Epidermal melanocyte (primary cell): ENCODE data around the gene COPZ2.
A peak's percentile ranks its signal among the peaks of the same experiment; 100 is the strongest.

Source experiments
- DNase-seq: peaks from one replicate; pipeline ENCODE4 v3.0.0; 2011; ENCODE audit warnings: low spot score; ENCODE audit not compliant: insufficient read length

The COPZ2 gene

DNA sequence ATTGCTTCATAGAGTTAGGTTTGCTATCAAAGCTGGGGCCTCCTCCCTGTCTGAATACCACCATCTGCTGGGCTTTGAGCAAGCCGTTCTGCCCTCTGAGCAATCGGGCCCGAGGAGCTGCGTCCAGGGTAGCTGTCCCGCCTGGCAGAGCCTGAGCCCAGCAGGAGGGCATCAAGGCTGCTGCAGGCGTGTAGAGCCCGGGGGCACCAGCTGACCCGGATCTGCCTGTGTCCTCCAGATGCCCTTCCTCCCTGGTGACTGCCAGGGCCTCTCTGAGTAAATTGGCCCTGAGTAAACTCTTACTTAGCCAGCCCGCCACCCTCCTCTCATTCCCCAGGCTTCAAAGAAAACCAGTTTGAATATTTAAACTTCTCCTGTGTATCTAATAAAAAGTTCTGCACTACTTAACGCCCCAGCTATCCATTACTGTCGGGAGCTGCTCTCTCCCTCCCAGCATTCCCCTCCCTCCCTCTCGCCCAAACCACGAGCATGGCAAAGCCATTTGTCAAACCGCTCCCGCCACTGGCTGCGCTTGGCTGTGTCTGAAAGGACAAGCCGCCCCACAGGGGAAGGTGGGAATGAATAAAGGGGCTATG is 50.3 kb downstream of the COPZ2 start:
- DNase-seq: peak; percentile 79

DNA sequence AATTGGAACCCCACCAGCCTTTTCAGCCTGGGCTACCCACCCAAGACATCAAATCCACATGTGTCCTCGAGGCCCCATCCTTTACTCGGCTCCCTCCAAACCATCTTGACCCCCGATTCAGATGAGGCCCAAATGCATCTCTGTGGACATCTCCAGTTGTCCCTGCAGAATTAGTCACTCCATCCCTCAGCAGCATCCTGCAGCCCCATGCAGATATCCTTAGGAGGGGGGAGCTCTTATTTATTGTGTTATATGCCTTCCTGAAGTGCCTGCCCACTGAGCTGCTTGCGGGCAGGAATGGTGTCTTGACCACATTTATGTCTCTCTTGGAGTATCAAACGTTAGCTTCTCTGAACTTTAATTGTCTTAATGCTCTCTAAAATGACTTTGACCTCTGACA is 51.1 kb downstream of the COPZ2 start:
- no peak for DNase-seq

DNA sequence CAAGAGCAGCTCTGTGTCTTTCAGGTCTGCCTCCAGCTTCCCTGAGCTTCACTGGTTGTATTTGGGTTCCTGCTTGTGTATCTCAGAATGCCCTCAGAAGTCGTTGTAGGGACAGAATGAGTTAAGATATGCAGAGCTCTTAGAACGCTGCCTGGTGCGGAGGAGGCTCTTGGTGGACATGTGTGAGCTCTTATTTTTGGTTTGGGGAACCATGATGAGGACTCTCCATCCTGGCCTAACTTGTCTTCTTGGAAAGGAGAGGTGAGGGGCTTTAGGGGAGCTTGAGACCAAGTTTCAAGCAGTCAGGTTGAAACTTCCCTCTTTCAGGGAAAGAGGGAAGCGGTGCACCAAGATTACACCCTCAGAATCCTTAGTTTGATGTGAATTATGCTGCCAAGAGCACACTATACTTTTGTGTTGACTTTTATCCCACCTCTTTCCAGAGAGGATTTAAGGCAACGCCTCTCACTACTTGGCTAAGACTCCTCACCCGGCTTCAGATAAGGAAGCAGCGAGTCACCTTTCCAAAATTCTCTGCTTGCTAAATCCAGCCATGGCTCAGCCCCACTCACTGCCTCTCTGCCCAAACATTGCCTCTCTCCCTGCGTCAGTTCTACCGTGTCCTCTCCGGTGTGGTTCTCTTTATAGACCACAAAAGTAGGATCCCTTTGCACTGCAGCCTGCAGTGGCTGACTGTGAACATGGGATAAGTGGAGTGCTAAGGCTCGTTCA is 53.9 kb downstream of the COPZ2 start:
- no peak for DNase-seq

DNA sequence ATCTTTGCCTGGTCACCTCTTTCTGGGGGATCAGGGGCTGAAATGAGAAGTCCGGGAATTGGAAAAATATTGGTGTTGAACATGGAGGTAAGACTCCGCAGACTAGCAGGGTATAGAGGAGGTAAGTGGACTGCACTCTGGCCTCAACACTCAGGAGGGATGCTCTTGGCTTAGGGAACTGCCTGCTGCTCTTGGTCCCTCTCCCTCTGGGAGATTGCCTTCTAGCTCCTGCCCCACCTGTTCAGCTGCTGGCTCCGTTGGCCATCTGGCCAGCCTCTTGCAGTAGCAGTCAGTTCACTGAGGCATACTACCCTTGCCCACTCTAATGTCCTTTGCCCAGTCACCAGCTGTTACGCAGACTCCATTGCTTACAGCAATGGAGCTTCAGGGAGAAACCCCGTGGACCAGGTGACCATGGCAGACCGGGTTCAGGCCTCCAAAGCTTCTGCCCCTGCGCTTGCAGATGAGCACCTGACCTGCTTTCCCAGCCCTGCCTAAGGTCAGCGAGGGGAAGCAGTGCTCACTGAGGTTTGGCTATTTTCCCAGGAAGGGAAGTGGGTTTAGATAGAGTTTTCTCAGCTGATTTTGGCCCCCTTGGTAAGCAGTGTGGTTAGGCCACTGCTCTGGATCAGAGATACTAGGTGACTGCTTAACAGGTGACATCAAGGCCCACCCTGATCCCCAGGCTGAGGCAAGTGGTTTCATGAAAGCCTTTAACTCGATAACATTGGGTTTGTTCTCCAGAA is 54.8 kb downstream of the COPZ2 start:
- DNase-seq: no peak

DNA sequence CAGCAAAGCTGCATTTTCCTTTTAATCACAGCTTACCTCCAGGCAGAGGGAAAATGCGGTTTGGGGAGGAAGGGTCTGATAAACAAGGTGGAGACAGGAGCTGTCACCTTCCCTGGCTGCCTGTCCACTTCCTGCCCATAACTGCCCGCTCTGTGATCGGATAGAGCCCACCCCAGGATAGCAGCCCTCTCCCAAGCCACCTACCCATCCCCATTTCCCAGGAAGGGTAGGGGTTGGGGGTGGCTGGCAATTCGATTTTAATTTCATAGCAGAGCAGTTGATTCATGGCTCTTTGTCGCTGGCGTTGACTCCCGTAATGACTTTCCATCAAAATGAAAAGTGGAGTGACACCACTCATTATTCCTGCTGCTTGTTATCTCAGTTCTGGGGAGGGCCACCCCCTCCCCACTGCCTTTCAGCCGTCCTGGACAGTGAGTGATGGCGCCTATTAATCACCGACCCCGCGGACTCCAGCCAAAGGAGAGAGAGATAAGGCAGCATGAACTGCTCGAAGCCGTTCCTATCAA is 55.4 kb downstream of the COPZ2 start:
- no peak for DNase-seq

DNA sequence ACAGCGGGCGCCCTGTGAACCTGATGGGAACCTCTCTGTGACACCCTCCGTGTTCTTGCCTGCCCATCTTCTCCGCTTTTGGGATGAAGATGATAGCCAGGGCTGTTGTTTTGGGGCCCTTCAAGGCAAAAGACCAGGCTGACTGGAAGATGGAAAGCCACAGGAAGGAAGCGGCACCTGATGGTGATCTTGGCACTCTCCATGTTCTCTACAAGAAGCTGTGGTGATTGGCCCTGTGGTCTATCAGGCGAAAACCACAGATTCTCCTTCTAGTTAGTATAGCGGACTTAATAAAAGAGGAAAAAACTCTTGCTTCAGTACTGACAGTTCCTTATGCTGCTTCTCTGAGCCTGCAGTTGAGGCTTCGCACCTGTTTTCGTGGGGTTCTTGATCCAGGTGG is 56.1 kb downstream of the COPZ2 start:
- no peak for DNase-seq

DNA sequence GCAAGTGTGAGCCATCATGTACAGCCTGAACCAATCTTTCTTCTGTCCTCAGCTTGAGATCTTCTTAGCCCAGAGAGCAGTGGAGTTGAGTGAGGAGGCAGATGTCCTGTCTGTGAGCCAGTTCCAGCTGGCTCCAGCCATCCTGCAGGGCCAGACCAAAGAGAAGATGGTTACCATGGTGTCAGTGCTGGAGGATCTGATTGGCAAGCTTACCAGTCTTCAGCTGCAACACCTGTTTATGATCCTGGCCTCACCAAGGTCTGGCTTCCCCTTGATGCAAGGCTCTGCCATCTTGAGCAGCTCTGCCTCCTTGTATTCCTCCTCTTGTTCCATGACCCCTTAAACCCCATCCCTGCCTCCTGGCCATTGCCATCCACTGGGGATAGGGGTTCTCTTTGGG is 57.1 kb downstream of the COPZ2 start:
- DNase-seq: no peak

DNA sequence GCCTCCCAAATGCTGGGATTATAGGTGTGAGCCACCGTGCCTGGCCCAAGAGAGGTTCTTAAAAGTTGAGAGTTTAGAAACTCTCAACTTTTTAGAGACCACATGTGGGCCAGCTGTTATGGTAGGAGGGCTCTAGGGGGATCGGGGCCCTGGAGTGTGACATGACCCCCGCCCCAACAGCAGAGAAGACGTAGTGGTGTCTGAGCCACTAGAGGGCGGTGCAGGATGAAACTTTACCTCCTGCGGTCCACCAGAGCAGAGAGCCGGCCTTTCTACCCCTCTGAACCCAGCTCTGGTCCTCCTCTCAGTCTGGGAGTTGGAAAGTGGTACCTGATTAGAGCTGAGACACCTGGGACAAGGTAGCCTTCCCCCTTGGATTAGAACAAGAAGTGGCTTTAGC is 59.3 kb downstream of the COPZ2 start:
- peak; percentile 85 for DNase-seq
